COLO829 (cell line): Measurements from ENCODE around the gene TKT.

Experiments
- DNase-seq: peaks from one replicate; pipeline ENCODE4 v3.0.0; 2012; ENCODE audit warnings: low spot score

The TKT gene

GRCh38 chr3:53225651-53226050 is 30.2 kb downstream of the TKT start:
- DNase-seq, result no peak

- DNase-seq, result no peak
Measured at GRCh38 chr3:53225181-53225580, 30.6 kb downstream of the TKT start.

- no peak for DNase-seq
Measured at GRCh38 chr3:53224536-53224935, 31.3 kb downstream of the TKT start.

GRCh38 chr3:53224026-53224425 is 31.8 kb downstream of the TKT start:
- no peak for DNase-seq

GRCh38 chr3:53223541-53223966 is 32.3 kb downstream of the TKT start:
- no peak for DNase-seq

GRCh38 chr3:53223025-53223424 is 32.8 kb downstream of the TKT start:
- DNase-seq, result no peak

- peak; percentile 70 for DNase-seq
Measured at GRCh38 chr3:53222183-53222901, 33.5 kb downstream of the TKT start.

- no peak for DNase-seq
Measured at GRCh38 chr3:53221827-53222182, 34.0 kb downstream of the TKT start.

GRCh38 chr3:53221345-53221744 is 34.5 kb downstream of the TKT start:
- DNase-seq, result no peak

- peak; percentile 94 for DNase-seq
Measured at GRCh38 chr3:53219895-53220483, 35.8 kb downstream of the TKT start.

GRCh38 chr3:53218131-53218530 is 37.7 kb downstream of the TKT start:
- no peak for DNase-seq

- DNase-seq, result no peak
Measured at GRCh38 chr3:53217175-53217574, 38.6 kb downstream of the TKT start.

GRCh38 chr3:53216723-53217122 is 39.1 kb downstream of the TKT start:
- DNase-seq, result no peak

- DNase-seq, result no peak
Measured at GRCh38 chr3:53215816-53216215, 40.0 kb downstream of the TKT start.

GRCh38 chr3:53213276-53213675 is 42.5 kb downstream of the TKT start:
- DNase-seq, result no peak

- DNase-seq, result no peak
Measured at GRCh38 chr3:53211706-53212702, 43.8 kb downstream of the TKT start.

GRCh38 chr3:53202331-53203015 is 53.3 kb downstream of the TKT start:
- no peak for DNase-seq

GRCh38 chr3:53200501-53201498 is 55.0 kb downstream of the TKT start:
- no peak for DNase-seq

- DNase-seq, result no peak
Measured at GRCh38 chr3:53199834-53200233, 56.0 kb downstream of the TKT start.

GRCh38 chr3:53198996-53199395 is 56.8 kb downstream of the TKT start:
- DNase-seq, result no peak
